GM21526 (cell line): ENCODE results near the gene LIPC.

ENCODE experiments used
- ATAC-seq: cut with Tn5 transposase; IDR thresholded peaks from one replicate; pipeline ENCODE4 v1.9.1; 2021; ENCODE audit warnings: moderate library complexity; ENCODE audit not compliant: unreplicated experiment, low FRiP score

The LIPC gene

GRCh38 chr15:58512522-58512921 lies 80.7 kb downstream of the LIPC start:
- no peak for ATAC-seq

GRCh38 chr15:58513008-58513407 lies 81.2 kb downstream of the LIPC start:
- ATAC-seq, result no peak

GRCh38 chr15:58513726-58514336 lies 82.0 kb downstream of the LIPC start:
- no peak for ATAC-seq

GRCh38 chr15:58515807-58516206 lies 84.0 kb downstream of the LIPC start:
- ATAC-seq, result no peak

GRCh38 chr15:58517252-58517681 lies 85.5 kb downstream of the LIPC start:
- no peak for ATAC-seq

- ATAC-seq, result peak; percentile 66
Observed at GRCh38 chr15:58517682-58518525, 86.1 kb downstream of the LIPC start.

- ATAC-seq, result no peak
Observed at GRCh38 chr15:58518626-58519025, 86.8 kb downstream of the LIPC start.

- ATAC-seq, result no peak
Observed at GRCh38 chr15:58519516-58519915, 87.7 kb downstream of the LIPC start.

- ATAC-seq, result no peak
Observed at GRCh38 chr15:58520464-58520863, 88.7 kb downstream of the LIPC start.

GRCh38 chr15:58520936-58521292 lies 89.1 kb downstream of the LIPC start:
- no peak for ATAC-seq

- no peak for ATAC-seq
Observed at GRCh38 chr15:58521293-58521991, 89.7 kb downstream of the LIPC start.

- ATAC-seq, result no peak
Observed at GRCh38 chr15:58522391-58522790, 90.6 kb downstream of the LIPC start.

GRCh38 chr15:58522865-58523264 lies 91.1 kb downstream of the LIPC start:
- ATAC-seq, result no peak

GRCh38 chr15:58523634-58524033 lies 91.8 kb downstream of the LIPC start:
- ATAC-seq, result no peak

- no peak for ATAC-seq
Observed at GRCh38 chr15:58524247-58524646, 92.5 kb downstream of the LIPC start.

GRCh38 chr15:58525991-58526421 lies 94.2 kb downstream of the LIPC start:
- no peak for ATAC-seq

- no peak for ATAC-seq
Observed at GRCh38 chr15:58526647-58527192, 94.9 kb downstream of the LIPC start.

- no peak for ATAC-seq
Observed at GRCh38 chr15:58527573-58528187, 95.9 kb downstream of the LIPC start.

GRCh38 chr15:58528188-58528870 lies 96.5 kb downstream of the LIPC start:
- ATAC-seq, result no peak

GRCh38 chr15:58529041-58529440 lies 97.2 kb downstream of the LIPC start:
- no peak for ATAC-seq
